ENCODE data around the gene P2RY8.
"Not testable (repeated sequence)": the region's sequence is repeated elsewhere in the genome, so short reads cannot be mapped to it uniquely, and the experiment has no call there.

P2RY8 gene

DNA sequence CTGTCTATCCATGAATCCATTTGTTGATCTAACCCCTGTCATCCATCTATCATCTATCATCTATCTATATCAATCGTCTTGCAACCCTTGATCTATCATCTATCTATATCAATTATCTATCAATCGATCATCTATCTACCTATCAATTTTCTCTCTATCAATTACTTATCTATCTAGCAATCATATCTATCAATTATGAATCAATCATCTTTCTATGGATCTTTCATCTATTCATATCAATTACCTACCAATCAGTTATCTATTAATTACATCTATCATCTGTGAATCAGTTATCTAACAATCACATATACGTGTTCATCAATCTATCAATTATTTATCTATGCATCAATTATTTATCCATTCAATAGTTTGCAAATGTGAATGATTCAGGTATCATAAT lies 59.8 kb downstream of the P2RY8 start:
- DNase-seq (ENCODE audit: low spot score): no peak
- in situ Hi-C loops (cut with MboI; ENCODE audit: low sequenced_read_pairs, unreplicated experiment): no loop called here
- TF ChIP-seq, protein P1, sequence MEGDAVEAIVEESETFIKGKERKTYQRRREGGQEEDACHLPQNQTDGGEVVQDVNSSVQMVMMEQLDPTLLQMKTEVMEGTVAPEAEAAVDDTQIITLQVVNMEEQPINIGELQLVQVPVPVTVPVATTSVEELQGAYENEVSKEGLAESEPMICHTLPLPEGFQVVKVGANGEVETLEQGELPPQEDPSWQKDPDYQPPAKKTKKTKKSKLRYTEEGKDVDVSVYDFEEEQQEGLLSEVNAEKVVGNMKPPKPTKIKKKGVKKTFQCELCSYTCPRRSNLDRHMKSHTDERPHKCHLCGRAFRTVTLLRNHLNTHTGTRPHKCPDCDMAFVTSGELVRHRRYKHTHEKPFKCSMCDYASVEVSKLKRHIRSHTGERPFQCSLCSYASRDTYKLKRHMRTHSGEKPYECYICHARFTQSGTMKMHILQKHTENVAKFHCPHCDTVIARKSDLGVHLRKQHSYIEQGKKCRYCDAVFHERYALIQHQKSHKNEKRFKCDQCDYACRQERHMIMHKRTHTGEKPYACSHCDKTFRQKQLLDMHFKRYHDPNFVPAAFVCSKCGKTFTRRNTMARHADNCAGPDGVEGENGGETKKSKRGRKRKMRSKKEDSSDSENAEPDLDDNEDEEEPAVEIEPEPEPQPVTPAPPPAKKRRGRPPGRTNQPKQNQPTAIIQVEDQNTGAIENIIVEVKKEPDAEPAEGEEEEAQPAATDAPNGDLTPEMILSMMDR (IDR thresholded peaks at IDR 0.05; ENCODE audit: borderline replicate concordance, control extremely low read depth, extremely low read depth, insufficient read depth, missing control alignments): no peak

DNA sequence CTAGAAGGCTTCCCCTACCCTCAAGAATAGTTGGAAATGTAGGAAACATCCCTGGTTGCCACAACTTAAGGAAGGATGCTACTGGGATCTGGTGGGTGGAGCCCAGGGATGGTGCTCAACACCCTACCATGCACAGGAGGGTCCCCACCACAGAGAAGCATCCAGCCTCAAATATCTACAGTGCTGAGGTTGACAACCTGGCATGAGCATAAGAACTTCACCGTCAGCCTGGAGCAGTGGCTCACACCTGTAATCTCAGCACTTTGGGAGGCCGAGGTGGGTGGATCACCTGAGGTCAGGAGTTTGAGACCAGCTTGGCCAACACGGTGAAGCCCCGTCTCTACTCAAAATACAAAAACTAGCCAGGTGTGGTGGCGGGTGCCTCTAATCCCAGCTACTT lies 60.3 kb downstream of the P2RY8 start:
- in situ Hi-C loops (cut with MboI; ENCODE audit: low sequenced_read_pairs, unreplicated experiment): no loop called here
- no peak for DNase-seq (ENCODE audit: low spot score)
- TF ChIP-seq, protein P1 (IDR thresholded peaks at IDR 0.05; ENCODE audit: borderline replicate concordance, control extremely low read depth, extremely low read depth, insufficient read depth, missing control alignments): no peak

DNA sequence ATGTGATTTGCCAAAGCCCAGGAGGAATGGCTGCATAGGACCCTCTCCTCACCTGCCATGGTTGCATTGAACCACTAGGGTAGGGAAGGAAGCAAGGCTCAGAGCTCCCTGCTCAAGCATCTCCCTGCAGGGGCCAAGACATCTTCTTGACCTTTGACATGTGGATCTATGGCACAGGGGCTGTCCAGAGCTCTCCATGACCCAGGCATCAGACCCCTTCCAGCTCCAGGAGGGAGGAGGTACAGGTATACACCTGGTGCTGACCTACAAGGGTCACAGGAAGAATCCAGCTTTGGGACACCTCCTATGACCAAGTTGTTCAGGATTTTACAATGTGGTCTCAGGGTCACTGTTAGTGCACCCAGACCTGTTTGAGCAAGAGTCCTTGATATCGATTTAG lies 61.1 kb downstream of the P2RY8 start:
- TF ChIP-seq, protein P1 (IDR thresholded peaks at IDR 0.05; ENCODE audit: borderline replicate concordance, control extremely low read depth, extremely low read depth, insufficient read depth, missing control alignments): no peak
- in situ Hi-C loops (cut with MboI; ENCODE audit: low sequenced_read_pairs, unreplicated experiment): no loop called here
- DNase-seq (ENCODE audit: low spot score): no peak

DNA sequence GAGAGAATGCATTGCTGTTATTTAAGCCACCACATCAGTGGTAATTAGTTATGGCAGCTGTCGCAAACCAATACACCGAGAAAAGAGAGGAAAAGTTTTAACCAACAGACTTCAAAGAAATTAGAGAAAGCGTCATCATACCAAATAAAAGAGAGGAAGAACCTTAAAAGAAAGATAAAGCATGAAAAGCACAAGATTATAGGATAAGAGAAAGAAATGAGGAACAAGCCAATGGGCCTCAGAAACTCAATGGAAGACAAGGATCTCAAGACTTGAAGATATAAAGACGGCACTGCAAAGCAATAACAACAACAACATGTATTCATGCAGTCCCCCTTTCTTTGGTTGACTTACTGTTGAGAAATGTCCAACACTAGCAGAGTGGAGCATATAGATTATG lies 61.5 kb downstream of the P2RY8 start:
- in situ Hi-C loops (cut with MboI; ENCODE audit: low sequenced_read_pairs, unreplicated experiment): no loop called here
- DNase-seq (ENCODE audit: low spot score): no peak
- TF ChIP-seq, protein P1 (IDR thresholded peaks at IDR 0.05; ENCODE audit: borderline replicate concordance, control extremely low read depth, extremely low read depth, insufficient read depth, missing control alignments): no peak

DNA sequence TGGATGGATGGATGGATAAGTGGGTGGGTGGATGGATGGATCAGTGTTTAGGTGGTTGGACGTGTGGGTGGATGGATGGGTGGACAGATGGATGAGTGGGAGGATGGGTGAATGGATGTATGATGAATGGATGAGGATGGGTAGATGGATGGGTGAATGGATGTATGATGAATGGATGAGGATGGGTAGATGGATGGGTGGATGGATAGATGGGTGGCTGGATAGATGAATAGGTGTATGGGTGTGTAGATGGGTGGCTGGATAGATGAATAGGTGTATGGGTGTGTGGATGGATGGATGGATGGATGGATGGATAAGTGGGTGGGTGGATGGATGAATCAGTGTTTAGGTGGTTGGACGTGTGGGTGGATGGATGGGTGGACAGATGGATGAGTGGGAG lies 62.4 kb downstream of the P2RY8 start:
- DNase-seq (ENCODE audit: low spot score); in situ Hi-C loops (cut with MboI; ENCODE audit: low sequenced_read_pairs, unreplicated experiment): not testable (repeated sequence)

DNA sequence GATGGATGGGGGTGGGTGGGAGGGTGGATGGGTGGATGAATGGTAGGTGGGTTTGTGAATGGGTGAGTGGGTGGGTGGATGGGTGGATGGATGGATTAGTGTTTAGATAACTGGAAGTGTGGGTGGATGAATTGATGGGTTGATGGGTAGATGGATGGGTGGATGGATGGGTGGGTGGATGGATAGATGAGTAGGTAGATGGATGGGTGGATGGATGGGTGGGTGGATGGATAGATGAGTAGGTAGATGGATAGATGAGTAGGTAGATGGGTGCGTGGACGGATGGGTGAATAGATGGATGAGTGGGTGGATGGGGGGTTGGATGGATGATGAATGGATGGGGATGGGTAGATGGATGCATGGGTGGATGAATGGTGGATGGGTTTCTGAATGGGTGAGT lies 64.0 kb downstream of the P2RY8 start:
- no peak for DNase-seq (ENCODE audit: low spot score)
- in situ Hi-C loops (cut with MboI; ENCODE audit: low sequenced_read_pairs, unreplicated experiment): no loop called here
- TF ChIP-seq, protein P1 (IDR thresholded peaks at IDR 0.05; ENCODE audit: borderline replicate concordance, control extremely low read depth, extremely low read depth, insufficient read depth, missing control alignments): no peak

DNA sequence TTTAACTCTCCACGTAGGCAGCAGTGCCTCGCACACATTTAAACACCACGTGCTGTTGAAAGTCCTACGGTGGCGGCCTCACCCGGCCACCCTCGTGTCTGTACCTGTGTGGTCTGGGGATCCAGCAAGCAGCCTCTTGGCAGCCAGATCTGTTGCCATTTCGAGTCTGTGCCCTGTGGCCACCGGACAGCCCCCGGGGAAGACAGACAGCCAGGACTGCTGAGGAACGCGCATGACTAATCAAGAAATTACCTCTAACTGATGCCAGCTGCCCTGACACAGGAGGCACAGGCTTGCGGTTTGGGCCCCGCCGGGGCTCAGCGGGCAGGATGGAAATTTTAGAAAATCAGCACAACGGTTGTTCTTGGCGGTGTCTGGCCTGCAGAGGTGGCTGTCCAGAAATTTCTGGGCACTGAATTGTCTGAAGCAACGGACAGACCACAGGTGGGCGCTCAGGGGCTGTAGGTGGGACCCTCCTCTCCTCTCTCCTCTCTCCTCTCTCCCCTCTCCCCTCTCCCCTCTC lies 68.7 kb downstream of the P2RY8 start:
- TF ChIP-seq, protein P1 (IDR thresholded peaks at IDR 0.05; ENCODE audit: borderline replicate concordance, control extremely low read depth, extremely low read depth, insufficient read depth, missing control alignments): peak; percentile 42
- peak; percentile 71 for DNase-seq (ENCODE audit: low spot score)
- in situ Hi-C loops (cut with MboI; ENCODE audit: low sequenced_read_pairs, unreplicated experiment): loop anchor here (10.0 kb wide), 1 partner anchor 56 kb away; no protein-coding TSS in a partner anchor
